Epithelial cell of esophagus (primary cell): ENCODE data around the gene DACT2.
"Not testable (repeated sequence)": the region's sequence is repeated elsewhere in the genome, so short reads cannot be mapped to it uniquely, and the experiment has no call there.

Experiments
- DNase-seq: peaks from one replicate; pipeline ENCODE4 v3.0.0; 2010; ENCODE audit warnings: low read depth
- H3K4me3 ChIP-seq: 2 replicates; pipeline ENCODE4 v1.5.1; 2011; ENCODE audit warnings: mild to moderate bottlenecking, low read length, control low read depth
- TF ChIP-seq, protein P1 (sequence below): IDR thresholded peaks from 2 replicates; pipeline ENCODE4 v1.5.1; 2011; ENCODE audit warnings: low read depth, mild to moderate bottlenecking, low read length, control low read depth, inconsistent platforms; ENCODE audit not compliant: insufficient read depth; ENCODE audit errors: missing control alignments

The DACT2 gene

DNA sequence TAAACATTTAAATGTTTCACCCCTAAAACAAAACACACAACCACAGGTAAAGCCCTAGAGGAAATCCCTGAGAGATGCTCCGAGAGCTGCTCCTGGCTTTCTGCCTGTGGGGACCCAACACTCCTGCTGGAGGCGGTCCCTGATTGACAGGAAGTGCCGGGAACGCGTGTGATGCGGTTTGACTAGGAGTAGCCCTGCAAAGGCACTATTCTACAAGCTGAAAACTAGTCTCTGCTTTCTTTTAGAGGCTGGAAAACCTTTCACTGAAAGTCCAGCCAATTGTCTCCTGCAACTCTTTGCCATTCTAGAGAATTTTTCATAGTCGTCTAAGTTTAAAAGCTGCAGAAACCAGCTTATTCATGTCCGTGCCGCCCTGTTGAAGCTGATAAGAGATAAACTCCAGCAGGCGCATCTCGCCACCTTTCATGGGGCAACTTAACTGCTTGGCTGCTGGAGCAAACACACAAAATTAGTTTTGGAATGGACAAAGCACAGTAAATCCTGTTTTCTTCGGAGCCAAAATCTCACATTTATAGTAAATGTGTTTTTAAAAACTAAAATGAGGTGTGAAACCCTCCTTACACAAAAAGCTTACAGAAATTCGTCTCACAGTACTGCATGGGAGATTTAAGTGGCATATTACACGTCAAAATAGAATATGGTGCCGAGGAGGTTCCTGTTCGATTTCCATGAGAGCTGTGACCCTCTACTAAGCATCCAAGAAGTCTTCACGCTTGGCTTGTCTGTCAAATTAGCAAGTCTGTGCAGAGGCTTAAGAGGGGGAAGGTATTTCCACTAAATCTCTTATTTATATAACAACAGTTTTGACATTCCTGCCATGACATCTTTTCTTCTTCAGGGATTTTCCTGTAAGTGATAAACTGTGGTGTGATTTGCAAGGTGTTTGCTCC, 46.9 kb downstream of the DACT2 start:
- TF ChIP-seq, protein P1, sequence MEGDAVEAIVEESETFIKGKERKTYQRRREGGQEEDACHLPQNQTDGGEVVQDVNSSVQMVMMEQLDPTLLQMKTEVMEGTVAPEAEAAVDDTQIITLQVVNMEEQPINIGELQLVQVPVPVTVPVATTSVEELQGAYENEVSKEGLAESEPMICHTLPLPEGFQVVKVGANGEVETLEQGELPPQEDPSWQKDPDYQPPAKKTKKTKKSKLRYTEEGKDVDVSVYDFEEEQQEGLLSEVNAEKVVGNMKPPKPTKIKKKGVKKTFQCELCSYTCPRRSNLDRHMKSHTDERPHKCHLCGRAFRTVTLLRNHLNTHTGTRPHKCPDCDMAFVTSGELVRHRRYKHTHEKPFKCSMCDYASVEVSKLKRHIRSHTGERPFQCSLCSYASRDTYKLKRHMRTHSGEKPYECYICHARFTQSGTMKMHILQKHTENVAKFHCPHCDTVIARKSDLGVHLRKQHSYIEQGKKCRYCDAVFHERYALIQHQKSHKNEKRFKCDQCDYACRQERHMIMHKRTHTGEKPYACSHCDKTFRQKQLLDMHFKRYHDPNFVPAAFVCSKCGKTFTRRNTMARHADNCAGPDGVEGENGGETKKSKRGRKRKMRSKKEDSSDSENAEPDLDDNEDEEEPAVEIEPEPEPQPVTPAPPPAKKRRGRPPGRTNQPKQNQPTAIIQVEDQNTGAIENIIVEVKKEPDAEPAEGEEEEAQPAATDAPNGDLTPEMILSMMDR, result no peak
- no peak overlapping the region for H3K4me3 ChIP-seq
- no peak for DNase-seq

DNA sequence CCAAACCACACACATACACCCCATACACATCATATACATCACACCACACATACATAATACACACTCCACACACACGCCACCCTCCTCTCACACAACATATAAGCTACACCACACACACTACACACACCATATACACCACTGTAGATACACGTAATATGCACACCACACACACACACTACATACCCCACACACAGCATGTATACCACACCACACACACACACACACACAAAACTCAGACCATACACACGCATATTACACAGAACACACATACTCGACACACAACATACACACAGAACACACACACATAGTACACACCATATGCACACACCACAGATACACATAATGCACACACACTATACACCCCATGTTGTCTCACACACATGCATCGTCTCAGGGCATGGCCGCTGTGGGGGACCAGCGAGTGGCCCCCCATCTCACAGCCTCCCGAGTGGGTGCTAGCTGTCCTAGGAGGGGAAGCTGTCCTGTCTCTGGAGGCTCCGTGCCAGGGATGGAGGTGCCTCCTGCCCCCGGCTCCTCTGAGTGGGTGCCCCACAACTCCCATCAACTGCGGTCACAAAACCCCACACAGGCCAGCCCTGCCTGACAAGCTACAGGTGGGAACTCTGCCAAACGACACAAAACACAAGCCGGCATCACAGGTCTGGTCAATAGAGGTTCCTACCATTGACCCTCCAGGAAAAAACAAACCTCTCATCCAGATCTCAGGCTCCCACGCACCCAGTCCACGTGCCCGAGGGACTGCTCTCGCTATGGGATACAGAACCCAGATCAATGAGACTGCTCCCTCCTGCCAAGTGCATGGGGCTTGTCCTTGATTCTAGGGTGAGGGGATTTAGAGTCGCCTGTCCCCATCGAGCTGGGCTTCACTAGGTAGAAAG, 49.1 kb downstream of the DACT2 start:
- TF ChIP-seq, protein P1, result no peak
- H3K4me3 ChIP-seq, result no peak overlapping the region
- no peak for DNase-seq

DNA sequence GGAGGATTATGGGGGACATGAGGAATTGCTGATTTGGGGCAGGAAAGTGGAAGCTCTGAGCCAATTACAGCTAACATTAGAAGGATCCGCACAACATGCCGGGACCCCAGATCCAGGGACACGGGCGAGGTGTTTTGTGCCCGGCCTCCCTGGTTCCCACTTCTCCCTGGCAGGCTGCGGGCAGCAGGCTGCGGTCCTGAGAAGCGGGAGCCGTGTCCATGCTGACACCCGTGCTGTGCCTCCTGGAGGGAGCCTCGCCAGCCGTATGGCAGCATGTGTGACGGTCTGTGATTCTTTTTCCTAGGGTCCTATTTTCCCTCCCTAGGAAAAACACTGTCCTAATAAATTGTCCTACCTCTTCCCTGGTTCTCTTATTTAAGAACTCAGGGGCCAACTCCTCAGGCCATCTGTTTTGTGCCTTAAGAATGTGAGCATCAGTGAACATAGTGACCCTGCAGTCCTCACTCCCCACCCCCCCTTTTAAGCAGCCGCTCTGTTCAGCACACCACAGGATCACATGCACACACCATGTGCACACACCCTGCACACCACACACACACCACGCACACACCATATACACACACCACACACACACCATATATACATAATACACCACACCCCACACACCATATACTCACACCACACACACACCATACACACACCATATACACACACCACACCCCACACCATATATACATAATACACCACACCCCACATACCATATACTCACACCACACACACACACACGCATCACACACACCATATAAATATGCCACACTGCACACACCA, 49.9 kb downstream of the DACT2 start:
- H3K4me3 ChIP-seq, result no peak overlapping the region
- TF ChIP-seq, protein P1, result no peak
- DNase-seq, result no peak

DNA sequence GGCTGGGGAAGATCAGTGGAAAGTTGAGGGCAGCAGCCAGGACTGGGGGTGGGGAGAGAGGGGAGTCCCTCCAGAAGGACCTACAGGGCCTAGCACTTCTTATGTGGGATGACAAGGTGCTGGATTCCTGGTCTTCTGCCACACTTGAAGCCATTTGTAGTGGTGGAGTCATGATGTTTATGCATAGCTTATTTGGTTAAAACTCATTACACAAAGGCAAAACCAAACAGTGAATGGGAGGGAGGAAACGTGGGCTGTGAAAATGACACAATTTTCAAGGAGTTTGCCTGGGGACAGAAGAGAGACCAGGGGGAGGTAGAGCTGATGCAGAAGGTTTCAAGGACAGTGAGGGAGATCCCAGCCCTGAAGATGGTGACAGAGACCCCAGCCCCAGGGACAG, 50.8 kb downstream of the DACT2 start:
- DNase-seq, result no peak
- TF ChIP-seq, protein P1, result no peak
- H3K4me3 ChIP-seq, result no peak overlapping the region

DNA sequence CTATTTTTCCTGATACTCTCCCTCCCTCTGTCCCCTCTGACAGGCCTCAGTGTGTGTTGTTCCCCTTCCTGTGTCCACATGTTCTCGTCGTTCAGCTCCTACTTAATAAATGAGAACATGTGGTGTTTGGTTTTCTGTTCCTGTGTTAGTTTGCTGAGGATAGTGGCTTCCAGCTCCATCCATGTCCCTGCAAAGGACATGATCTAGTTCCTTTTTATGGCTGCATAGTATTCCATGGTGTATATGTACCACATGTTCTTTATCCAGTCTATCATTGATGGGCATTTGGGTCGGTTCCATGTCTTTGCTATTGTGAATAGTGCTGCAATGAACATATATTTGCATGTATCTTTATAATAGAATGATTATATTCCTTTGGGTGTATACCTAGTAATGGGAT, 51.8 kb downstream of the DACT2 start:
- H3K4me3 ChIP-seq, DNase-seq: not testable (repeated sequence)

DNA sequence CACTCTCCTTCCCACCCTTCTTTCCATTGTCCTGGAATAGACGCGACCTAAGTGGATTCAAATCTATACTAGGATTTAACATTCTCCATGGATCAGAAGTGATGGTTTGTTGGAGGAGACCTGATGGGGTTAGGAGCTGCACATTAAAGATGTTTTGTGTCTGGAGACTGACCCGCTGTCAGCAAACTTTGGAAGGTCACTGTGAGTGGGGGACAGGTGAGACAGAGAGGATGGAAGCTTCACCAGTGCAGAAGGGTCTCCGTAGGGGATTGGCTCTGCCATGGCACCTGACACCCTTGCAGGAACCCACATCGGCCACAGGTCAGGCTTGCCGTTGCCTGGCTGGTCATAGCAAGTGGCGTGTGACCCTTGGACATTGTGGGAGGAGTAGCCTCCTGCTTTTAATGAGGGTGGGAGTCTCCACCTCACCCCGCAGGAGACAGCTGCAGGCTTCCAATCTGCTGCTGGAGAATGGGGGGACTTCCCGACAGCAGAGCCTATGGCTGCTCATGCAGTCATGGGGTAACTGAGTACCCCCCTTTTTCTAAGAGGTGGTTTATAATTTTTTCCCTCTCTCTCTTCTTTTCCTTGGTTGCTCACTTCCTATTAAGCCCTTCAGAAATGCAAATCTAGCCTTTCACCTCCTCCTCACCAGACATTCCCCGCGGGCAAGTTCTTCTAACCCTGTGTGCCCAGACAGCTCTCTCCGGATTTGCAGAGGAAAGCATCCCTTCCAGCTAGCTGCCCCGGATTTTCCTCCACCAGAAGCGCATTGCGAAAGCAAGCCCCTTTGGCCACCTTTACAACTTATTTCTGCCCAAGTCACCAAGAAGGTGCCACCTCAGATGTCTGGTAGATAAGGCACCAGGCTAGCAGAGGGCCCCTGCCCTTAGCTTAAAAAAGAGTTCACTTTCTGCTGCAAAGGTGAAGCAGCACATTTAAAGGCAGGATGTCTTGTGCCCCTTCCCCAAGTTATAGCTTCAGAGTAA, 53.5 kb downstream of the DACT2 start:
- TF ChIP-seq, protein P1, result no peak
- DNase-seq, result no peak
- H3K4me3 ChIP-seq, result no peak overlapping the region
